Vagina (tissue), 2 donors: Measurements from ENCODE around the gene FBXL17. TPM values are rescaled to one million over a fixed set of nuclear protein-coding genes. Genes with fewer than 3 reads are reported as not detected.

Source experiments
- DNase-seq, 2 donors: peaks; one replicate each; pipeline ENCODE4 v3.0.0-alpha.2; 2017; ENCODE audit errors: extremely low spot score in 2 of 2
- H3K27ac ChIP-seq: fragments of 200-600 bp; sonication (generic); one replicate; pipeline ENCODE4 v1.5.1; 2019
- H3K27me3 ChIP-seq: fragments of 200-600 bp; sonication (generic); one replicate; pipeline ENCODE4 v1.5.1; 2019
- H3K36me3 ChIP-seq, 2 donors: fragments of 200-600 bp; sonication (generic); one replicate each; pipeline ENCODE4 v1.5.1; 2017 to 2019
- H3K4me1 ChIP-seq: fragments of 200-600 bp; sonication (generic); one replicate; pipeline ENCODE4 v1.5.1; 2019
- H3K4me3 ChIP-seq, 2 donors: fragments of 200-600 bp; sonication (generic); 1 replicate in 1 of 2; 2 replicates in 1 of 2; pipeline ENCODE4 v1.5.1; 2016 to 2019
- H3K9me3 ChIP-seq: fragments of 200-600 bp; sonication (generic); one replicate; pipeline ENCODE4 v1.5.1; 2019
- POLR2A ChIP-seq, 2 donors: fragments of 450-650 bp; IDR thresholded peaks; one replicate each; pipeline ENCODE4 v1.6.1; 2017; ENCODE audit warnings: antibody characterized with exemption in 2 of 2, mild to moderate bottlenecking in 2 of 2, moderate library complexity in 2 of 2
- POLR2AphosphoS5 ChIP-seq, 2 donors: sonication (generic); formaldehyde crosslinking; IDR thresholded peaks; one replicate each; pipeline ENCODE4 v1.9.0; 2017; ENCODE audit warnings: antibody characterized with exemption in 2 of 2, mild to moderate bottlenecking in 2 of 2, low read depth in 1 of 2; ENCODE audit not compliant: insufficient read depth in 1 of 2
- intact Hi-C: fragments of 100-400 bp; cut with DNase I; formaldehyde crosslinking; loops from one replicate; pipeline ENCODE4 v1.15.1; 2023
- total RNA-seq: library from RNA; depleted of rRNA; stranded (reverse); fragments of >200 nt; gene quantifications from one replicate; pipeline ENCODE4 v1.2.3, GENCODE V29; 2016
- TF ChIP-seq, protein P1 (sequence below), 3 experiments: fragments of 450-650 bp in 2 of 3; fragments of 200-600 bp in 1 of 3; sonication (generic) in 1 of 3; IDR thresholded peaks; one replicate each; pipeline ENCODE4 v1.5.1; 2017 to 2019; ENCODE audit warnings: antibody characterized with exemption in 3 of 3, mild to moderate bottlenecking in 2 of 3, moderate library complexity in 2 of 3

The FBXL17 gene
- total RNA-seq, 1 donor from 2014 or later, result 15.0 TPM

DNA sequence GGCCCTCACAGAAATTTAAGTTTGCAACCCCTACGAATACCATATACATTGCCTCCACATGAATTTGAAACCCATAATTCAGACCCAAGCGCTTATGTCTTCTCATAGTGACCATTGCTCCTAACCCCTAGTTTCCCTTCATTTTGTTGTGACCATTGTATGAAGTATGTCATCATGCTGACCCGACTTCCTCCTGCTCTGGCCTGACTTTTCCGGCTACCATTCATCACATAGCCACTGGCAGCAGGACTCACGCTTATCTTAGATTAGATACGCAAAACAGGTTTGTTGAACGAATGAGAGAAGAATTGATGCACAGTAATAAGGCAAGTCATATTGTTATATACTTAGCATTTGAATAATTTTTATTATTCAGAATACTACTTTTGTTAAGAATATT is 345.4 kb downstream of the FBXL17 start:
- Histone ChIP-seq H3K4me1 (no peaks in the 10 kb centered on the region), H3K36me3 (no peaks in the 10 kb centered on the region), H3K9me3 (no peaks in the 10 kb centered on the region), H3K27me3 (no peaks in the 10 kb centered on the region), H3K27ac (no peak overlapping the region), H3K4me3 (no peak overlapping the region)
- intact Hi-C loops, result no loop called here
- TF ChIP-seq, protein P1, sequence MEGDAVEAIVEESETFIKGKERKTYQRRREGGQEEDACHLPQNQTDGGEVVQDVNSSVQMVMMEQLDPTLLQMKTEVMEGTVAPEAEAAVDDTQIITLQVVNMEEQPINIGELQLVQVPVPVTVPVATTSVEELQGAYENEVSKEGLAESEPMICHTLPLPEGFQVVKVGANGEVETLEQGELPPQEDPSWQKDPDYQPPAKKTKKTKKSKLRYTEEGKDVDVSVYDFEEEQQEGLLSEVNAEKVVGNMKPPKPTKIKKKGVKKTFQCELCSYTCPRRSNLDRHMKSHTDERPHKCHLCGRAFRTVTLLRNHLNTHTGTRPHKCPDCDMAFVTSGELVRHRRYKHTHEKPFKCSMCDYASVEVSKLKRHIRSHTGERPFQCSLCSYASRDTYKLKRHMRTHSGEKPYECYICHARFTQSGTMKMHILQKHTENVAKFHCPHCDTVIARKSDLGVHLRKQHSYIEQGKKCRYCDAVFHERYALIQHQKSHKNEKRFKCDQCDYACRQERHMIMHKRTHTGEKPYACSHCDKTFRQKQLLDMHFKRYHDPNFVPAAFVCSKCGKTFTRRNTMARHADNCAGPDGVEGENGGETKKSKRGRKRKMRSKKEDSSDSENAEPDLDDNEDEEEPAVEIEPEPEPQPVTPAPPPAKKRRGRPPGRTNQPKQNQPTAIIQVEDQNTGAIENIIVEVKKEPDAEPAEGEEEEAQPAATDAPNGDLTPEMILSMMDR (IDR thresholded peaks at IDR 0.05), result no peak
- no peak for TF ChIP-seq POLR2A (IDR thresholded peaks at IDR 0.05)
- DNase-seq, result no peak

DNA sequence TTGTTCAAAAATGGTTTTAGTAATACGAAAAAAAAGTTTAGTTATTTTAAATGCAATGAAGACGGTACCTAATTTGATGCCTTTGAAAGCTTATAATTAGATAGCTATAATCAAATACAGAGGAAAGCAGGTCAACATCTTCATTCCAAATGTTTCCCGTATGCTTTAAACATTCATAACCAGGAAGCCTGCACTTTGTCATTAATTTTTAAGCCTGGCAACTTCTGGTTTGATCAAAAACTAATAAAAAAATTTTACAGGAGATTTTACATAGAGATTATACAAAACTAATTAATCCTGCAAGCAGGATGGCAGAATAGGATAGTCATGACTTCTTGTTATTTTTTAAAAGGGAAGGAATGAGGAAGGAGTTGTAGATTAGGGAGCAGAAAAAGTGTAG is 353.0 kb downstream of the FBXL17 start:
- no peak overlapping the region for H3K4me3 ChIP-seq
- intact Hi-C loops, result no loop called here
- no peaks in the 10 kb centered on the region for H3K9me3 ChIP-seq
- TF ChIP-seq POLR2A (IDR thresholded peaks at IDR 0.05), result no peak
- no peak for TF ChIP-seq POLR2AphosphoS5 (IDR thresholded peaks at IDR 0.05; ENCODE audit: insufficient read depth in 1 of 2, low read depth in 1 of 2)
- TF ChIP-seq, protein P1 (IDR thresholded peaks at IDR 0.05), result no peak
- H3K27ac ChIP-seq, result no peak overlapping the region
- no peak for DNase-seq
- no peaks in the 10 kb centered on the region for H3K4me1 ChIP-seq
- no peaks in the 10 kb centered on the region for H3K36me3 ChIP-seq
- no peaks in the 10 kb centered on the region for H3K27me3 ChIP-seq

DNA sequence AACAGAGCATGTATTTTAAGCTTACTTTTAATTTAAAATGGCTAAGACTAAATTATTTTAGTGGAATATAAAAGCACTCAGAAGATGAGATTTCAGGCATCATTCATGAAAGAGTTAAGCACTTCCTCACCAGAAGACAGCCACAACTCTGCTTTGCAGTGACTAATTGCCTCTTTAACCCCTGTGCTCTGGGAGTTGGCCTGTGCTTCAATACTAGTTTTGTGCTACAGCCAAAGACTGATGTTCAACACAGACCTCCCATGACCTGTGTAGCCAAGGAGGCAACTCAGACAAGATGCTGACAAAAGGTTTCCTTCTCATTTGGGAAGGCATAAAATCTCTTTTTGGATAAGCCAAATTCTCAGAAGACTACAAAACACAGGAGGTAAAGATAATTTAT is 353.5 kb downstream of the FBXL17 start:
- TF ChIP-seq POLR2AphosphoS5 (IDR thresholded peaks at IDR 0.05; ENCODE audit: insufficient read depth in 1 of 2, low read depth in 1 of 2) (no peak), POLR2A (IDR thresholded peaks at IDR 0.05) (no peak)
- TF ChIP-seq, protein P1 (IDR thresholded peaks at IDR 0.05), result no peak
- Histone ChIP-seq H3K9me3 (no peaks in the 10 kb centered on the region), H3K27ac (no peak overlapping the region), H3K4me1 (no peaks in the 10 kb centered on the region), H3K4me3 (no peak overlapping the region), H3K27me3 (no peaks in the 10 kb centered on the region), H3K36me3 (no peaks in the 10 kb centered on the region)
- intact Hi-C loops, result no loop called here
- DNase-seq, result no peak

DNA sequence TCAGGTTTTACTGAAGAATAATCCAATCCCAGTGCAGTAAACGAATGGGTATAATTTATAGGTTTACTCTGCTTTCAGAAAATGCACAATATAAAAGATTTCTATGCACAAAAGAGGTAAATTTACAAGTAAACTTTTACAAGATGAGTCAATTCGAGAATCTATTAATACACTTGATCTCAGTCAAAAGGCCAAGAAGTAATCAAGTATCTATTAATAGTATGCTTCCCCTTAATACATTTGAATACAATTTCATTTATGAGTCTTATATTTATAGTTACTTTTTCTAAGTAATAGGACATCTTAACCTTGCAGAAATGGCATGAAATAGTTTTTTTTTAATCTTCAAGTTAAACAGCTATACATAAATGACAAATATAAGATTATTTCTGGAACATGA is 355.9 kb downstream of the FBXL17 start:
- Histone ChIP-seq H3K36me3 (no peaks in the 10 kb centered on the region), H3K27ac (no peak overlapping the region), H3K4me1 (no peaks in the 10 kb centered on the region), H3K9me3 (no peaks in the 10 kb centered on the region), H3K27me3 (no peaks in the 10 kb centered on the region), H3K4me3 (no peak overlapping the region)
- intact Hi-C loops, result no loop called here
- DNase-seq, result no peak
- TF ChIP-seq, protein P1 (IDR thresholded peaks at IDR 0.05), result no peak
- TF ChIP-seq POLR2A (IDR thresholded peaks at IDR 0.05), result no peak
- TF ChIP-seq POLR2AphosphoS5 (IDR thresholded peaks at IDR 0.05; ENCODE audit: insufficient read depth in 1 of 2, low read depth in 1 of 2), result no peak

DNA sequence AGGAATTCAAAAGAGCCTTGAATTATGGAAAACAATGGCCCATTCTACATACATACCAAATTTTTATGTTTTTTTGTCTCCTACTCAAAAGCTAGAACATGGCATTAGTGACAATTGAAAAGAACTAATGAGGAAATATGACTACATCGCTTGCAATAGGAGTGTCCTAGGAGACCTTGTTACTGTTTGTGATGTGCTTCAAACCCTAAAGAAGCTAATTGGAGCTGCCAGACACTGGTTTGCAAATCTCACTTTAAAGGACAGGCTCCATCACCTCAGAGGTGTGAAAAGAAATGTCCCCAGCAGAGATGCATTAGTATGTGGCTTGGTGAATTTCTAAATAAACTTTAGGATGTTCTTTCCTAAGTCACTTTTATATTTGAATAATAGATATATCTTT is 356.9 kb downstream of the FBXL17 start:
- Histone ChIP-seq H3K9me3 (no peaks in the 10 kb centered on the region), H3K27me3 (no peaks in the 10 kb centered on the region), H3K4me1 (no peaks in the 10 kb centered on the region), H3K36me3 (no peaks in the 10 kb centered on the region), H3K4me3 (no peak overlapping the region), H3K27ac (no peak overlapping the region)
- intact Hi-C loops, result no loop called here
- DNase-seq, result no peak
- no peak for TF ChIP-seq POLR2AphosphoS5 (IDR thresholded peaks at IDR 0.05; ENCODE audit: insufficient read depth in 1 of 2, low read depth in 1 of 2)
- TF ChIP-seq, protein P1 (IDR thresholded peaks at IDR 0.05), result no peak
- TF ChIP-seq POLR2A (IDR thresholded peaks at IDR 0.05), result no peak
